Cerebellar nuclear complex (tissue), 1 donor: ENCODE measurements around the gene AIFM3.
"Not testable (repeated sequence)": the region's sequence is repeated elsewhere in the genome, so short reads cannot be mapped to it uniquely, and the experiment has no call there.

Experiments
- DNase-seq, 2 experiments: peaks; one replicate each; lab custom pipeline; 2025; lab: John Stamatoyannopoulos, UW

Gene AIFM3

GRCh38 chr22:20942203-20942902, 24.7 kb upstream of the AIFM3 start:
- DNase-seq: not testable (repeated sequence)

- no peak for DNase-seq
Observed at GRCh38 chr22:20943104-20943933, 23.7 kb upstream of the AIFM3 start.

- DNase-seq: no peak
Observed at GRCh38 chr22:20944042-20944441, 23.0 kb upstream of the AIFM3 start.

GRCh38 chr22:20945578-20945934, 21.5 kb upstream of the AIFM3 start:
- DNase-seq: no peak

DNA sequence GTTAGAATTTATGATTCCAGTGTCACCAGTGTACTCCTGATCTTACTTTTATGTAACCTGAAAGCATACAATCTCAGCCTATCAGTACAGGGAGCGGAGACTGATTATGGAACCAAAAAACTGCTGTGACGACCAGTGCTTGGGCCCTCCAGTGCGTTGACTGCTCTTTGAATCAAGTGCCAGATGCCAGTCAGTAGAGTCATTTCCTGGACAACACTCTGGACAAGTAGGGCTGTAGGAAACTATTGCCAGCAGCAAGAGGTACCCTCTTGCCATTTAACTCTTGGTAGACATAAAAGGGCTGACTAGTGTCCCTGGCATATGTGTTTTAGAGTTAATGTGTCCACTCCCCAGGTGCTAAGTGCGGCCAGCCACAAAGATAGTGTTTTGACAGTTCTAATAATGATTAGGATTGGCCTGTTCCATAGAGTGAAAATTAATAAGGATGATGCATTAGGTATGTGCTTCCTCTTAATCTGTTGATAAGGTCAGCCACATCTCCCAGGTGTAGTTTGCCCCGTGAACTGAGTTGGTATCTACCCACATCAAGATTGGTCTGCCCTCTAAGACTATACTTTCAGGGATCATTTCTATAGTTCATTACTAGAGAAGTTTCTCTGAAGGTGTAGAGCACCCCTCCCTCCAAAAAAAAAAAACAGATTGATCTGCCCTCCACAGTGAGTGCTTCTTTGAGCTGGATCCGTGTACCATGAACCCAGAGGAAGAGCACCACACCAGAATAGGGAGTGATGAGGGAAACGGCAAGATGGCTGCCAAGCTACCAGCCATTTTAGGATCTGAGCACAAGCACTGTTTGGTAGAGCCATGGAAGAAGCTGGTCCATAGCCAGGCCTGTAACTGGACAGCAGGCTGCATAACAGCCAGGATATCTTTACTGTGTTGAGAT, 20.7 kb upstream of the AIFM3 start:
- DNase-seq: no peak

GRCh38 chr22:20946991-20947390, 20.1 kb upstream of the AIFM3 start:
- DNase-seq: no peak

DNA sequence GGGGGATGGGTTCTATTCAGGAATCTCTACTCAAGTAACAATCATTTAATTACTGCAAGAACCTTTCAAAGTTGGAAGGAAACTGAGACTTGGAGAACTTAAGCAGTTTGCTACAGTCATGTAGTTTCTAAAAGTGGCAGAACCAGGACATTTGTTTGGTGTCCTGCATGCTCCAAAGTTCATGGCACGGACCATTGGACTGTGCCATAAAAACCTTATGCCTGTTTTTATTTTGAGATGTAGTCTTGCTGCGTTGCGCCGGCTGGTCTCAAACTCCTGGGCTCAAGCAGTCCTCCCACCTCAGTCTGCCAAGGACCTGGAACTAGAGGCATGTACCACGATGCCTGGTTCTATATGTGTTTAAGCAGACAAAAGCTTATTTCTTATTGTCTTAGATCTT, 18.6 kb upstream of the AIFM3 start:
- no peak for DNase-seq

DNA sequence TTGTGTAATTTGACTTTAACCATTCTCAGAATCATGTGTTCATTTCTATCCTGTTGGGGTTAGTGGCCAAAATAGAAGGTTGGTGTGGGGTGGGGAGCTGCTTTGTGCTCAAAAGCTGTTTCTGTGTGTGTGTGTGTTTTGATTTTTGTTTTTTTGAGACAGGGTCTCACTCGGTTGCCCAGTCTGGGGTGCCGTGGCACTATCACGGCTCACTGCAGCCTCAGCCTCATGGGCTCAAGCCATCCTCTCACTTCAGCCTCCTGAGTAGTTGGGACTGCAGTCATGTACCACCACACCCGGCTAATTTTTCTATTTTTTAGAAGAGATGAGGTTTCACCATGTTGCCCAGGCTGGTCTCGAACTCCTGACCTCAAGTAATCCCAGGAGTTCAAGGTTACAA, 18.1 kb upstream of the AIFM3 start:
- DNase-seq: no peak

GRCh38 chr22:20949698-20950183, 17.3 kb upstream of the AIFM3 start:
- no peak for DNase-seq

- no peak for DNase-seq
Observed at GRCh38 chr22:20951151-20951931, 15.7 kb upstream of the AIFM3 start.

DNA sequence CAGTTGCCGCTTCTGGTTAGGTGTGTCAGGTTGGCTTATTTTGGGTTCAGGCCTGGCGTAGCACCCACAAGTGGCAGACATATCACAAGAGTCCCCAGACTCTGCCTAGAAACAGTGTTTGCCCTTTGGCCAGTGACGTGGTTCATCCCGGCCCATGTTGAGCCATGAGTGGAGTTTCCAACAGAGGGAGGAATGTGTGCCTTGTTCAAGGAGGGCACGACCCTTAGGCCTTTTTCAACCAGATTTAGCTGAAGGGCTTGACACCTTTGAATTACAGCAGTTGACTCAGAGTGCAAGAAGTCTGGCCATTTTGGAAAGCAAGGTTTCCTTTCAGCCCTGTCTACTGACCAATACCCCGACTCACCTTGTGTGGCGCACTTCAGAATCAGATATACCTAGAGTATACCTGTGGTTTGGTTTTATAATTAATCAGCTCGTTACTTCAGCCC, 15.1 kb upstream of the AIFM3 start:
- no peak for DNase-seq

DNA sequence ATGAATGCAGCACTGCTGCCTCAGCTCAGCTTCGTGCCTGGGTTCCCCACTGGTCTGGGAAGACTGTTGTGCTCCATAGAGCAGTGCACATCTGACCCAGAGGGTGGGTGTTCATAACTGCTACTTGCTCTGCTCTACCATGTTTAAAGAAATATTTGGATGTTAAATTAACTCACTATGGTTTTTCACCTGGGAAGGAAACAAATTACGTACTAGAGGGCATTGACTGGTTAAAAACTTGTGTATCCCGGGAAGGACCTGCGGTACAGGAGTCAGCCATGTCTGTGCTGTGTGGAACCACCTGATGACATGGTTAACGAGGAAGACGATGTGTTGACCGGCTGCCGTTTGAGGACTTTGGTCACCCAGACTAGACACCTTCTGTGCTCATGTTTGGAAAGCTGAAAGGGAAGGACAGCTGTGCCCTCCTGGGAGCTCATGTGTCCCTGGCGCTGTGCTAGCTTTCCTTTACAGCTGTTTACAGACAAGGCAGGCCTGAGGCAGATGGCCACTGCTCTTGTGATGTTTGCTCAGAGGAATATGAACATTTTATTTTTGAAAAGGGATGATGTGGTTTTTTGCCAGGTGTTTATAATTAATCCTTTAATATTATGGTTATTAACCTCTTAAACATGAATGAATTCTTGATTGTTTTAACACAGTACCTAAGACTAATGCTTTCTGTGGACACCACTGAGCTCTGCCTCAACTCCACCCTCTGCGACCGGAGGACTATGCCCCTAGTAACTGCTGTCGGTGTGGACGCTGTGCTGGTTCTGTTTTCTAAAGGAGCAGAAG, 14.3 kb upstream of the AIFM3 start:
- DNase-seq: no peak

DNA sequence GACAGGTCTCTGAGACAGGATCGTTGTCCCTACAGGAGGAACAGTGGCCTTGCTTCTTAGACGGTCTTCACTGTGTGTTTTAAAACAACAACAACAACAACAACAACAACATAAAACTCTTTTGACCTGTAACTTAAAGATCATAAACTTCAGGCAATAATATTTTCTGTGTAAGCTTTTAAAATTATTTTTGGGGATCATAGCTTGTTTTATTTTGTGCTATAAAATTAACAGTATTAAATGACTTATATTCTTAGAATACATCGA, 13.8 kb upstream of the AIFM3 start:
- DNase-seq: no peak

- no peak for DNase-seq
Observed at GRCh38 chr22:20953668-20954500, 13.2 kb upstream of the AIFM3 start.

DNA sequence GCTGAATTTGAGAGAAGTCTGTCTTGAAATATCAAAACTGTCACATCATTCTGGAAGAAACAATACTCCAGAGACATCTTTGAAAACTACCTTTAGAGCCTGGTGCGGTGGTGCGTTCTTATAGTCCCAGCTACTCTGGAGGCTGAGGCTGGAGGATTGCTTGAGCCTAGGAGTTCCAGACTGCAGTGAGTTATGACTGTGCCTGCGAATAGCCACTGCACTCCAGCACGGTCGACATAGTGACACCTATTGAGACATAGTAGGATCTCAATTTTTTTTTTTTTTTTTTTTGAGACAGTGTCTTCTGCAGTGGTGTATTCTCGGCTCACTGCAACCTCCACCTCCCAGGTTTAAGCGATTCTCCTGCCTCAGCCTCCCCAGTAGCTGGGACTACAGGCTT, 11.5 kb upstream of the AIFM3 start:
- no peak for DNase-seq

- no peak for DNase-seq
Observed at GRCh38 chr22:20956258-20957101, 10.6 kb upstream of the AIFM3 start.

DNA sequence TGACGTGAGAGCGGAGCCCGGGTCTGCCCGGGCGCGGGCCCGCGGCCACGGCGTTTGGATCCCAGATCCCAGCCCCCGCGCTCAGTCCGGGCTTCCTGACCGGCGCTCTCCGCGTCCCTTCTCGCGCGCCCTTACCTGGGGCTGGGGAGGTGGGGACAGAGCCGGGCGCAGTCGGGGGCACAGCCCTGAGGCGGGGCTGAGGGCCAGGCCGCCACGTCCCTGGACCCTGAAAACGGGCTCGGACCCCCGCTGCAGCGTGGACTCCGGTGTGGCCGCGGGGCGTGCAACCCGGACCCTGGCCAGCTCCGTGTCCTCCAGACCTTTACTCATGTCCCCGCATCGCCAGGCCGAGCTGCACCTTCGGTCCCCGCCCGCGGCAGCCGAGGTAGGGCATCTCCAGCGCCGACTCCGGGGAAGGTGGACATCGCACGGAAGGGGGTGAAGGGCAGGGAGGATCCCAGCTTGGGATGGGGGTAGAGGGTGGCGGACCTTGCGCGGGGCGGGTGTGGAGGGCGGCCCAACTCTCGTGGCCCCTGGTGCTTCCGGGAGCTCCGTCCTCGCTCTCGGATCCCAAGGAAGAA, 9.9 kb upstream of the AIFM3 start:
- no peak for DNase-seq

DNA sequence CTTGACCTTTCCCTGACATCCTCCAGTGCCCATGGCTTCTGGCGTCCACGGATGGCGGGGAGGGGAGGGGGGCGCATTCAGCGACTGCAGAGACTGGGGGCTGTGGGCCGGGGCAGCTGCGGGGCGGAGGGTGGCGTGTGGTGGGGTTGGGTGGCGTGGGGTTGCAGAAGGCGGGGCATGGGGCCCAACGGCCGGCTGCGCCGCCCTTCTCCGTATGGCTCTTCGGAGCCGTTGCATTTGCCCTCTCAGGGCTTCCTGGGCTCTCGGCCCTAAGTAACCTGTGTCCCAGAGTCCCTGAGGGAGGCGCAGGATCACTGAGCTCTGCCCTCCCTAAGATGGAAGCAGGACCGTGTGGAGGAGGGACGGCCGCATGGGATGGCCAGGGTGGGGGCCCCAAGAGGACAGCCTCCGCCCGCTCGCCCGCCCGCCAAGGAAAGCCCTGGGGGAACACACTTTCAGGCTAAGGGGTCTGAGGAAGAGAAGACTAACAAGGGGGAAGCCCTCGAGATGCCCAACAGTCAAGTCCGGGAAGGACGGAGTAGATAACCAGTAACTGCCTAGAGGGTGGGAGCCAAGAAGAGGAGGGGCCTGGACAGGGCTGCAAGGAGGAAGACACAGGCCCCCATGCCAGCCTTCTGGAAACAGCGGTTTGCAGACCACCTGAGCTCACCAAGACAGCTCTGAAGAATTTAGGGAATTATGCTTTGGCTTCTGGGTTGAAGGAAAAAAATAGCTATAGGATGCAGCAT, 9.2 kb upstream of the AIFM3 start:
- no peak for DNase-seq
